Uterus (tissue), 2 donors: ENCODE data around the gene CMTM7.

Experiments used
- POLR2A ChIP-seq, 2 donors: fragments of 450-650 bp; IDR thresholded peaks; one replicate each; pipeline ENCODE4 v1.6.1; 2016; ENCODE audit warnings: antibody characterized with exemption in 2 of 2, mild to moderate bottlenecking in 1 of 2, moderate library complexity in 1 of 2
- TF ChIP-seq, protein P1 (sequence below), 4 experiments: fragments of 200-600 bp in 2 of 4; fragments of 450-650 bp in 2 of 4; sonication (generic) in 2 of 4; IDR thresholded peaks; one replicate each; pipeline ENCODE4 v1.5.1; 2016 to 2019; ENCODE audit warnings: antibody characterized with exemption in 4 of 4, mild to moderate bottlenecking in 2 of 4, moderate library complexity in 1 of 4

DNA sequence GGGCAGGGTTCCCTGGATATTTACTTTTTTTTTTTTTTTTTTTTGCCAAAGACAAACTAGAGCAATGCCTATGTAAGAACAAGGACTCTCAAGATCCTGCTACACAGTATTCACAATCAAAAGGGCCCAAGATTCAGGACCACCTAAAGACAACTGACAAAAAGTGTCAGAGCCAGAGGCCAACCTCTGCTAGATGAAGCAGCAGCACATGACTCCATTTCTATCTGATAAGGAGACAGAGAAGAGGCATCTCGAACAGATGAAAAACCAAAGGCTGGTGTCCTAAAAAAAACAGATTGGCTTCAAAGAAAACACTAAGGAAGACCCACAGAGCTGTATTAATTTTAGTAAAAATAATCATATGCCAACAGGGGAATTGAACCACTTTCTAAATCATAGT, 91.0 kb downstream of the CMTM7 start:
- TF ChIP-seq, protein P1, sequence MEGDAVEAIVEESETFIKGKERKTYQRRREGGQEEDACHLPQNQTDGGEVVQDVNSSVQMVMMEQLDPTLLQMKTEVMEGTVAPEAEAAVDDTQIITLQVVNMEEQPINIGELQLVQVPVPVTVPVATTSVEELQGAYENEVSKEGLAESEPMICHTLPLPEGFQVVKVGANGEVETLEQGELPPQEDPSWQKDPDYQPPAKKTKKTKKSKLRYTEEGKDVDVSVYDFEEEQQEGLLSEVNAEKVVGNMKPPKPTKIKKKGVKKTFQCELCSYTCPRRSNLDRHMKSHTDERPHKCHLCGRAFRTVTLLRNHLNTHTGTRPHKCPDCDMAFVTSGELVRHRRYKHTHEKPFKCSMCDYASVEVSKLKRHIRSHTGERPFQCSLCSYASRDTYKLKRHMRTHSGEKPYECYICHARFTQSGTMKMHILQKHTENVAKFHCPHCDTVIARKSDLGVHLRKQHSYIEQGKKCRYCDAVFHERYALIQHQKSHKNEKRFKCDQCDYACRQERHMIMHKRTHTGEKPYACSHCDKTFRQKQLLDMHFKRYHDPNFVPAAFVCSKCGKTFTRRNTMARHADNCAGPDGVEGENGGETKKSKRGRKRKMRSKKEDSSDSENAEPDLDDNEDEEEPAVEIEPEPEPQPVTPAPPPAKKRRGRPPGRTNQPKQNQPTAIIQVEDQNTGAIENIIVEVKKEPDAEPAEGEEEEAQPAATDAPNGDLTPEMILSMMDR (IDR thresholded peaks at IDR 0.05): no peak
- TF ChIP-seq POLR2A (IDR thresholded peaks at IDR 0.05): no peak
